Endothelial cell of umbilical vein (primary cell): ENCODE measurements around the gene SLC15A3. TPM values are rescaled to one million over a fixed set of nuclear protein-coding genes. Genes with fewer than 3 reads are reported as not detected.

Source experiments
- BruUV-seq: library from RNA; stranded (reverse); fragments of 400-500 nt; replicated peaks from 2 replicates; lab custom pipeline; 2021; lab: Mats Ljungman, UMichigan
- CTCF ChIA-PET: fragments of 300-600, 350-600 bp; sonication (Branson Sonifier 250); formaldehyde crosslinking; loops from one replicate; lab custom pipeline; 2021; ENCODE audit warnings: antibody characterized with exemption, inconsistent platforms; lab: Charles Lee
- POLR2A ChIA-PET: fragments of 300-600, 350-600 bp; sonication (Branson Sonifier 250); formaldehyde crosslinking; loops from one replicate; lab custom pipeline; 2021; ENCODE audit warnings: antibody characterized with exemption, inconsistent platforms; lab: Charles Lee
- DNase-seq: peaks from one replicate; pipeline ENCODE4 v3.0.0-alpha.2; 2011; ENCODE audit warnings: low read depth, low spot score
- FAIRE-seq: peaks from 2 replicates; lab custom pipeline; 2011; peaks lifted over from hg19 to GRCh38; lab: Jason Lieb, UNC
- H2AFZ ChIP-seq: 2 replicates; pipeline ENCODE4 v1.6.0; 2012; ENCODE audit warnings: low read depth, low read length, control low read depth, inconsistent platforms
- H3K27ac ChIP-seq: 2 replicates; pipeline ENCODE4 v1.5.1; 2011; ENCODE audit warnings: low read depth, mild to moderate bottlenecking, control low read depth, low read length, moderate library complexity; ENCODE audit not compliant: insufficient read depth
- H3K27me3 ChIP-seq, 2 experiments: 2 replicates each; pipeline versions ENCODE4 v1.6.0 to v1.6.1; 2011; ENCODE audit warnings: low read length in 2 of 2, mixed read lengths in 1 of 2; ENCODE audit not compliant: control insufficient read depth in 2 of 2, insufficient read depth in 2 of 2
- H3K36me3 ChIP-seq, 2 experiments: 2 replicates in 1 of 2; 3 replicates in 1 of 2; pipeline ENCODE4 v1.5.1; 2011; ENCODE audit warnings: low read length in 2 of 2, mild to moderate bottlenecking in 1 of 2, moderate library complexity in 1 of 2; ENCODE audit not compliant: control insufficient read depth in 2 of 2, insufficient read depth in 2 of 2; ENCODE audit errors: extremely low read depth in 1 of 2
- H3K4me1 ChIP-seq: 3 replicates; pipeline ENCODE4 v1.5.1; 2011; ENCODE audit warnings: mild to moderate bottlenecking, low read length; ENCODE audit not compliant: control insufficient read depth, insufficient read depth; ENCODE audit errors: extremely low read depth
- H3K4me2 ChIP-seq: 2 replicates; pipeline ENCODE4 v1.6.1; 2011; ENCODE audit warnings: low read length, control low read depth, mixed read lengths; ENCODE audit not compliant: insufficient read depth
- H3K4me3 ChIP-seq, 3 experiments: fragments of 200-600 bp in 1 of 3; sonication (generic), shearing (Covaris generic) in 1 of 3; replicated peaks in 1 of 3; 2 replicates each; pipeline ENCODE4 v1.5.1; 2011 to 2016; ENCODE audit warnings: control low read depth in 3 of 3, low read length in 3 of 3, mild to moderate bottlenecking in 2 of 3, inconsistent platforms in 1 of 3, low read depth in 1 of 3, moderate library complexity in 1 of 3; ENCODE audit not compliant: insufficient read depth in 1 of 3
- H3K79me2 ChIP-seq: 2 replicates; pipeline ENCODE4 v1.6.0; 2012; ENCODE audit warnings: low read length, inconsistent platforms; ENCODE audit not compliant: control insufficient read depth, insufficient read depth
- H3K9ac ChIP-seq: replicated peaks from 2 replicates; pipeline ENCODE3; 2011; ENCODE audit warnings: low read length, control low read depth; ENCODE audit not compliant: insufficient read depth; ENCODE audit errors: extremely low read depth
- H3K9me1 ChIP-seq: replicated peaks from 3 replicates; pipeline ENCODE4 v1.6.0; 2011; ENCODE audit warnings: mild to moderate bottlenecking, low read length; ENCODE audit not compliant: control insufficient read depth, insufficient read depth; ENCODE audit errors: extremely low read depth
- H3K9me3 ChIP-seq: replicated peaks from 2 replicates; pipeline ENCODE4 v1.5.1; 2012; ENCODE audit warnings: low read length, inconsistent platforms; ENCODE audit not compliant: control insufficient read depth, insufficient read depth
- H4K20me1 ChIP-seq: replicated peaks from 2 replicates; pipeline ENCODE3; 2011; ENCODE audit warnings: mild to moderate bottlenecking, low read length; ENCODE audit not compliant: control insufficient read depth, insufficient read depth; ENCODE audit errors: extremely low read depth
- CTCF ChIP-seq, 2 donors: IDR thresholded peaks; 1 replicate in 1 of 2; 2 replicates in 1 of 2; pipeline ENCODE4 v1.5.1; 2011; ENCODE audit warnings: low read length in 2 of 2, mild to moderate bottlenecking in 2 of 2, moderate library complexity in 2 of 2, control low read depth in 1 of 2, inconsistent platforms in 1 of 2, low read depth in 1 of 2; ENCODE audit not compliant: insufficient read depth in 1 of 2; ENCODE audit errors: extremely low read depth in 1 of 2
- EZH2 ChIP-seq: IDR thresholded peaks from 2 replicates; pipeline ENCODE4 v1.6.1; 2012; ENCODE audit warnings: borderline replicate concordance, low read depth, mild to moderate bottlenecking, moderate library complexity, low read length, inconsistent platforms; ENCODE audit not compliant: severe bottlenecking
- FOS ChIP-seq: IDR thresholded peaks from 2 replicates; pipeline ENCODE4 v1.6.1; 2011; ENCODE audit warnings: mild to moderate bottlenecking, low read length, moderate library complexity, borderline replicate concordance; ENCODE audit not compliant: insufficient read depth
- GATA2 ChIP-seq: IDR thresholded peaks from 2 replicates; pipeline ENCODE4 v1.7.0; 2011; ENCODE audit warnings: low read depth, mild to moderate bottlenecking, moderate library complexity, mixed read lengths, low read length; ENCODE audit not compliant: insufficient read length, insufficient read depth
- JUN ChIP-seq: IDR thresholded peaks from 2 replicates; pipeline ENCODE4 v1.6.1; 2011; ENCODE audit warnings: borderline replicate concordance, low read depth; ENCODE audit not compliant: insufficient read length, insufficient read depth
- MAX ChIP-seq: IDR thresholded peaks from 2 replicates; pipeline ENCODE4 v1.6.1; 2011; ENCODE audit not compliant: insufficient read depth, insufficient read length
- MYC ChIP-seq: IDR thresholded peaks from one replicate; pipeline ENCODE4 v1.6.1; 2011; ENCODE audit warnings: mild to moderate bottlenecking, low read depth, low read length
- POLR2A ChIP-seq: IDR thresholded peaks from 2 replicates; pipeline ENCODE4 v1.6.1; 2012; ENCODE audit warnings: low read depth, mild to moderate bottlenecking, control low read depth, low read length
- POLR2AphosphoS5 ChIP-seq: IDR thresholded peaks from 2 replicates; pipeline ENCODE4 v1.6.1; 2012; ENCODE audit warnings: low read depth, mild to moderate bottlenecking, control low read depth, low read length, moderate library complexity; ENCODE audit not compliant: insufficient read depth
- dilution Hi-C: fragments of 300-500 bp; cut with MboI; formaldehyde crosslinking; loops from one replicate; pipeline ENCODE4 v1.15.0; 2019; ENCODE audit warnings: low sequenced_read_pairs; ENCODE audit not compliant: extremely low pct_ligation_motif_present
- intact Hi-C: fragments of 100-400 bp; cut with micrococcal nuclease; formaldehyde crosslinking; loops from one replicate; pipeline ENCODE4 v1.10.0; 2022
- polyA plus RNA-seq, 4 experiments: library from polyadenylated mRNA; depleted of rRNA in 3 of 4; stranded (reverse) in 3 of 4; unstranded in 1 of 4; fragments of >200 nt; gene quantifications; 2 replicates each; pipeline versions ENCODE4 v1.2.1 to v1.2.3, GENCODE V29; 2011 to 2012; ENCODE audit warnings: missing spikeins in 1 of 4
- total RNA-seq: library from RNA; stranded (reverse); gene quantifications from 2 replicates; pipeline ENCODE4 v1.2.3, GENCODE V29; 2021

The SLC15A3 gene
- total and polyA plus RNA-seq, 2 donors (not counting 3 experiments of a cell fraction or from before 2014, with no cell fraction given) = 3.3 to 4.4 TPM

- H3K27me3 ChIP-seq = peaks cover 2 to 10% of the 10 kb centered on the region in 2 experiments
- no peaks in the 10 kb centered on the region for H3K9me3 ChIP-seq
- peaks cover 10% of the 10 kb centered on the region for H3K4me1 ChIP-seq
- no peaks in the 10 kb centered on the region for H3K9me1 ChIP-seq
- H3K79me2 ChIP-seq = no peaks in the 10 kb centered on the region
- H3K27ac ChIP-seq = no peak overlapping the region
- H3K4me3 ChIP-seq = no peak overlapping the region
- BruUV-seq = no TSS peak
- DNase-seq (no peak), FAIRE-seq (no peak)
- H4K20me1 ChIP-seq = no peaks in the 10 kb centered on the region
- ChIA-PET POLR2A (no interaction called here), CTCF (interaction anchor here (0.7 kb wide), 1 partner anchor 8 kb away, joined by 3 read pairs; no protein-coding TSS in a partner anchor)
- no peak overlapping the region for H3K9ac ChIP-seq
- TF ChIP-seq CTCF (IDR thresholded peaks at IDR 0.05; ENCODE audit: extremely low read depth in 1 of 2, insufficient read depth in 1 of 2, low read depth in 1 of 2, low read length in 2 of 2) (no peak), MYC (no peak), POLR2A (no peak), JUN (no peak), FOS (no peak), EZH2 (no peak), POLR2AphosphoS5 (no peak), GATA2 (no peak), MAX (no peak)
- intact Hi-C loops (no loop called here), dilution Hi-C loops (no loop called here)
- no peak overlapping the region for H3K4me2 ChIP-seq
- H3K36me3 ChIP-seq = no peaks in the 10 kb centered on the region
- H2AFZ ChIP-seq = no peak overlapping the region
These were observed 2.0 kb downstream of the SLC15A3 start for GRCh38 chr11:60950024-60950423.
